MM.1S (cell line): Measurements from ENCODE around the gene PBX3.

Experiments
- DNase-seq: peaks from one replicate; pipeline ENCODE4 v3.0.0-alpha.2; 2015
- H2AFZ ChIP-seq: fragments of 300-600 bp; sonication (generic); 2 replicates; pipeline ENCODE4 v1.6.0; 2016; ENCODE audit warnings: antibody characterized with exemption, low read length
- H3F3A ChIP-seq: fragments of 300-600 bp; sonication (generic); 2 replicates; pipeline ENCODE4 v1.6.1; 2016; ENCODE audit warnings: mild to moderate bottlenecking, antibody characterized with exemption, low read length, moderate library complexity, mixed read lengths; ENCODE audit not compliant: insufficient read depth
- H3K27ac ChIP-seq: fragments of 300-600 bp; sonication (generic); 2 replicates; pipeline ENCODE4 v1.5.1; 2016; ENCODE audit warnings: mild to moderate bottlenecking, low read length
- H3K27me3 ChIP-seq: fragments of 300-600 bp; sonication (generic); replicated peaks from 2 replicates; pipeline ENCODE4 v1.6.0; 2016; ENCODE audit warnings: low read length; ENCODE audit not compliant: insufficient read depth
- H3K36me3 ChIP-seq: fragments of 300-600 bp; sonication (generic); replicated peaks from 2 replicates; pipeline ENCODE4 v1.6.1; 2016; ENCODE audit warnings: mild to moderate bottlenecking, low read length, mixed read lengths; ENCODE audit not compliant: insufficient read depth
- H3K4me1 ChIP-seq: fragments of 300-600 bp; sonication (generic); 2 replicates; pipeline ENCODE4 v1.6.1; 2016; ENCODE audit warnings: low read length, mixed read lengths
- H3K4me2 ChIP-seq: fragments of 300-600 bp; sonication (generic); 2 replicates; pipeline ENCODE4 v1.6.0; 2016; ENCODE audit warnings: low read depth, low read length
- H3K4me3 ChIP-seq: fragments of 300-600 bp; sonication (generic); 2 replicates; pipeline ENCODE4 v1.5.1; 2016; ENCODE audit warnings: low read length, mixed read lengths
- H3K79me2 ChIP-seq: fragments of 300-600 bp; sonication (generic); 2 replicates; pipeline ENCODE4 v1.6.1; 2016; ENCODE audit warnings: mixed run types, low read length, mixed read lengths
- H3K9ac ChIP-seq: fragments of 300-600 bp; sonication (generic); 2 replicates; pipeline ENCODE4 v1.6.1; 2016; ENCODE audit warnings: low read length, mixed read lengths
- H3K9me2 ChIP-seq: fragments of 300-600 bp; sonication (generic); replicated peaks from 2 replicates; pipeline ENCODE4 v1.6.1; 2016; ENCODE audit warnings: mild to moderate bottlenecking, low read length, mixed read lengths; ENCODE audit not compliant: insufficient read depth
- H3K9me3 ChIP-seq: fragments of 300-600 bp; sonication (generic); replicated peaks from 2 replicates; pipeline ENCODE4 v1.6.1; 2016; ENCODE audit warnings: mild to moderate bottlenecking, low read length, mixed read lengths; ENCODE audit not compliant: insufficient read depth
- H4K20me1 ChIP-seq: fragments of 300-600 bp; sonication (generic); 2 replicates; pipeline ENCODE4 v1.6.1; 2016; ENCODE audit warnings: mild to moderate bottlenecking, low read length, moderate library complexity, mixed read lengths; ENCODE audit not compliant: insufficient read depth
- EZH2 ChIP-seq: fragments of 300-600 bp; sonication (generic); optimal IDR thresholded peaks from 2 replicates; pipeline ENCODE3; 2017; ENCODE audit warnings: low read depth, mild to moderate bottlenecking, antibody characterized with exemption, low read length, mixed read lengths
- EZH2phosphoT487 ChIP-seq: fragments of 300-600 bp; sonication (generic); IDR thresholded peaks from 2 replicates; pipeline ENCODE4 v1.6.1; 2018; ENCODE audit warnings: antibody characterized with exemption, low read length
- TF ChIP-seq, protein P1 (sequence below): fragments of 300-600 bp; sonication (generic); IDR thresholded peaks from 2 replicates; pipeline ENCODE4 v1.5.1; 2016; ENCODE audit warnings: antibody characterized with exemption, low read length, mixed read lengths

The PBX3 gene

DNA sequence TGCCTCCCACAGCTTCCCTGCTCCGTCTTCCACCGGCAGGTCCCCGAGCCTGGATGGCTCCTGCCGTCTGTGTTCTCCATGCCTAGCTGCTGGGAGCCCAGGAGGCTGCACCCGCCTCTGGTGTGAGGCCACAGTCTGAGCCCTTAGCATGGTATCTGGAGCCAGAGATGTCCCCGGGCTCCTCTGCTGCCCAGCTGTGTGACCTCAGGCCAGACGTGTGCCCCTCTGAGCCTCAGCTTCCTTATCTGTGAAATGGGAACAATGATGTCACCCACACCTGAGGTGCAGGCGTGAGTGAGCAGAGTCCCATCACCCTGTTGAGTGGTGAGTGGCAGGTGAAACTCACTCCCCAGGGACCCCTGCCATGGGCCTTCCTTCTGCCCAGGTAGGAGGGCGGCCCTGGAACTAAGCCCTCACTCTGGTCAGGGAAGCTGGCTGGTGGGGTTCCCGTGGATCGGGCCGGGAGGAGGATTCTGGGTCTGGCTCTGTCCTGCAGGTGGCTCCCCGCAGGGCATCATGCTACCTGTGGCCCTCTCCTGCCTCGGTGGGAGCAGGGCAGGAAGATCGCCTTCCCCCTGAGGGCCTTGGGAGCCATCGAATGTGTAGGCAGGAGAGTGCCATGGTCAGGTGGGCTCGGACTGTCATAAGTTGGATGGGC, 239.0 kb downstream of the PBX3 start:
- no peaks in the 10 kb centered on the region for H3K9me2 ChIP-seq

GRCh38 chr9:125986966-125987365, 239.8 kb downstream of the PBX3 start:
- Histone ChIP-seq H4K20me1 (no peaks in the 10 kb centered on the region), H3K4me1 (no peaks in the 10 kb centered on the region), H3K9me2 (no peaks in the 10 kb centered on the region), H2AFZ (no peak overlapping the region), H3K27ac (no peak overlapping the region), H3K9me3 (no peaks in the 10 kb centered on the region), H3F3A (no peaks in the 10 kb centered on the region), H3K9ac (no peak overlapping the region), H3K4me3 (no peak overlapping the region), H3K27me3 (no peaks in the 10 kb centered on the region), H3K79me2 (no peaks in the 10 kb centered on the region), H3K4me2 (no peak overlapping the region), H3K36me3 (no peaks in the 10 kb centered on the region)
- DNase-seq, result no peak
- TF ChIP-seq, protein P1, sequence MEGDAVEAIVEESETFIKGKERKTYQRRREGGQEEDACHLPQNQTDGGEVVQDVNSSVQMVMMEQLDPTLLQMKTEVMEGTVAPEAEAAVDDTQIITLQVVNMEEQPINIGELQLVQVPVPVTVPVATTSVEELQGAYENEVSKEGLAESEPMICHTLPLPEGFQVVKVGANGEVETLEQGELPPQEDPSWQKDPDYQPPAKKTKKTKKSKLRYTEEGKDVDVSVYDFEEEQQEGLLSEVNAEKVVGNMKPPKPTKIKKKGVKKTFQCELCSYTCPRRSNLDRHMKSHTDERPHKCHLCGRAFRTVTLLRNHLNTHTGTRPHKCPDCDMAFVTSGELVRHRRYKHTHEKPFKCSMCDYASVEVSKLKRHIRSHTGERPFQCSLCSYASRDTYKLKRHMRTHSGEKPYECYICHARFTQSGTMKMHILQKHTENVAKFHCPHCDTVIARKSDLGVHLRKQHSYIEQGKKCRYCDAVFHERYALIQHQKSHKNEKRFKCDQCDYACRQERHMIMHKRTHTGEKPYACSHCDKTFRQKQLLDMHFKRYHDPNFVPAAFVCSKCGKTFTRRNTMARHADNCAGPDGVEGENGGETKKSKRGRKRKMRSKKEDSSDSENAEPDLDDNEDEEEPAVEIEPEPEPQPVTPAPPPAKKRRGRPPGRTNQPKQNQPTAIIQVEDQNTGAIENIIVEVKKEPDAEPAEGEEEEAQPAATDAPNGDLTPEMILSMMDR, result no peak
- no peak for TF ChIP-seq EZH2phosphoT487
- TF ChIP-seq EZH2, result no peak

More for the DNA sequence above, 239.0 kb downstream of the PBX3 start:
- H3K27me3 ChIP-seq, result no peaks in the 10 kb centered on the region
- H4K20me1 ChIP-seq, result no peaks in the 10 kb centered on the region
- H3K27ac ChIP-seq, result no peak overlapping the region
- TF ChIP-seq, protein P1, result no peak
- TF ChIP-seq EZH2phosphoT487, result no peak
- TF ChIP-seq EZH2, result no peak
- no peak overlapping the region for H3K9ac ChIP-seq
- H3K4me3 ChIP-seq, result no peak overlapping the region
- no peak overlapping the region for H3K4me2 ChIP-seq
- H2AFZ ChIP-seq, result no peak overlapping the region
- DNase-seq, result no peak
- H3K79me2 ChIP-seq, result no peaks in the 10 kb centered on the region
- no peaks in the 10 kb centered on the region for H3K9me3 ChIP-seq
- H3K36me3 ChIP-seq, result no peaks in the 10 kb centered on the region
- H3K4me1 ChIP-seq, result no peaks in the 10 kb centered on the region
- H3F3A ChIP-seq, result no peaks in the 10 kb centered on the region

DNA sequence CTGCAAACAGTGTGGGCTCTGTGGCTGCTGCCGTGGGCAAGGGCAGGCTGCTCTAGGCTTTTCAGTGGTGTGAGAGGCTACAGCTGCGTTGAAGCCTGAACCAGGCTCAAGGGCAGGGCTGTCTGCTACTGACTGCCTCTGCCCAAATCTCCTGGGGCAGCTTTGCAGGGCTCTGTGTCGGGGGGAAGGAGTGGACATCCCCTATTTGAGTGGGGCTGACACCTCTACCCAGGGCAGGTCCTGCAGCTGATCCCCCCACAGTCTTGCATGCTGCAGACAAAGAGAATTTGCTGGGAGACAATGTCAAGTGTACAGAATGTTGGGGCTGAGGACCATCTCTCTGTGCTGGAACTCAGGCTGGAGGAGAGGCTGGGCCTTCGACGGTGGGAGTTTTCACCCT, 240.2 kb downstream of the PBX3 start:
- Histone ChIP-seq H3K27ac (no peak overlapping the region), H3K4me3 (no peak overlapping the region), H3K9ac (no peak overlapping the region), H3K79me2 (no peaks in the 10 kb centered on the region), H3K9me3 (no peaks in the 10 kb centered on the region), H4K20me1 (no peaks in the 10 kb centered on the region), H3K36me3 (no peaks in the 10 kb centered on the region), H3K4me2 (no peak overlapping the region), H3K27me3 (no peaks in the 10 kb centered on the region), H3K4me1 (no peaks in the 10 kb centered on the region), H3K9me2 (no peaks in the 10 kb centered on the region), H3F3A (no peaks in the 10 kb centered on the region), H2AFZ (no peak overlapping the region)
- DNase-seq, result no peak
- TF ChIP-seq EZH2 (no peak), EZH2phosphoT487 (no peak)
- TF ChIP-seq, protein P1, result no peak
